Stimulated activated naive CD8-positive, alpha-beta T cell treated with anti-CD3 and anti-CD28 coated beads, Interleukin-15, Interleukin-2, amounts not matched to agents 100 U/mL and 50 U/mL, for 24 hours (primary cell): ENCODE results near the gene USP10.

ENCODE experiments used
- ATAC-seq: fragments of 150-1000 bp; cut with Tn5 transposase; one replicate; pipeline ENCODE4 v1.10.0; 2021
- DNase-seq: peaks from one replicate; pipeline ENCODE4 v3.0.0; 2021

USP10 gene

GRCh38 chr16:84700446-84701300 lies 873 bp downstream of the USP10 start:
- ATAC-seq (peak; percentile 10), DNase-seq (peak; percentile 42)

GRCh38 chr16:84703681-84704080 lies 3.9 kb downstream of the USP10 start:
- no peak for ATAC-seq

GRCh38 chr16:84704253-84704652 lies 4.5 kb downstream of the USP10 start:
- ATAC-seq (no peak), DNase-seq (no peak)

More at GRCh38 chr16:84703681-84704080, 3.9 kb downstream of the USP10 start:
- no peak for DNase-seq

GRCh38 chr16:84706856-84707255 lies 7.1 kb downstream of the USP10 start:
- ATAC-seq (no peak), DNase-seq (no peak)

- DNase-seq (no peak), ATAC-seq (no peak)
Measured at GRCh38 chr16:84709609-84710008, 9.8 kb downstream of the USP10 start.

- DNase-seq (no peak), ATAC-seq (no peak)
Measured at GRCh38 chr16:84710686-84711085, 10.9 kb downstream of the USP10 start.

GRCh38 chr16:84712138-84712671 lies 12.4 kb downstream of the USP10 start:
- DNase-seq (no peak), ATAC-seq (no peak)

- ATAC-seq, result no peak
Measured at GRCh38 chr16:84712801-84713775, 13.3 kb downstream of the USP10 start.

GRCh38 chr16:84714028-84714427 lies 14.2 kb downstream of the USP10 start:
- ATAC-seq, result no peak
- no peak for DNase-seq

More at GRCh38 chr16:84712801-84713775, 13.3 kb downstream of the USP10 start:
- no peak for DNase-seq

- DNase-seq (no peak), ATAC-seq (no peak)
Measured at GRCh38 chr16:84715424-84715823, 15.6 kb downstream of the USP10 start.

GRCh38 chr16:84715854-84716253 lies 16.1 kb downstream of the USP10 start:
- DNase-seq, result no peak
- ATAC-seq, result no peak

GRCh38 chr16:84716740-84717139 lies 16.9 kb downstream of the USP10 start:
- ATAC-seq, result no peak

GRCh38 chr16:84717484-84717883 lies 17.7 kb downstream of the USP10 start:
- DNase-seq (no peak), ATAC-seq (no peak)

More at GRCh38 chr16:84716740-84717139, 16.9 kb downstream of the USP10 start:
- no peak for DNase-seq

GRCh38 chr16:84720177-84720579 lies 20.4 kb downstream of the USP10 start:
- DNase-seq (no peak), ATAC-seq (no peak)

- DNase-seq (no peak), ATAC-seq (no peak)
Measured at GRCh38 chr16:84722068-84722467, 22.3 kb downstream of the USP10 start.

- ATAC-seq (no peak), DNase-seq (no peak)
Measured at GRCh38 chr16:84723906-84724305, 24.1 kb downstream of the USP10 start.

- DNase-seq (no peak), ATAC-seq (peak; percentile 70)
Measured at GRCh38 chr16:84724606-84725309, 25.0 kb downstream of the USP10 start.

GRCh38 chr16:84725481-84726078 lies 25.8 kb downstream of the USP10 start:
- ATAC-seq (no peak), DNase-seq (no peak)

GRCh38 chr16:84726079-84726668 lies 26.4 kb downstream of the USP10 start:
- ATAC-seq (peak; percentile 21), DNase-seq (peak; percentile 90)

- DNase-seq (peak; percentile 59), ATAC-seq (peak; percentile 71)
Measured at GRCh38 chr16:84726669-84727467, 27.1 kb downstream of the USP10 start.
